Adrenal gland (tissue), 5 donors: ENCODE data around the gene FAM184B.

ENCODE experiments used
- POLR2A ChIP-seq, 2 donors: fragments of 450-650 bp; IDR thresholded peaks; one replicate each; pipeline ENCODE4 v1.6.1; 2017; ENCODE audit warnings: antibody characterized with exemption in 2 of 2, mild to moderate bottlenecking in 2 of 2, moderate library complexity in 1 of 2
- TF ChIP-seq, protein P1 (sequence below), 6 experiments: fragments of 450-650 bp in 4 of 6; fragments of 200-600 bp in 2 of 6; sonication (generic) in 1 of 6; IDR thresholded peaks; 1 replicate in 5 of 6; 2 replicates in 1 of 6; pipeline versions ENCODE4 v1.5.1 to v1.8.0; 2016 to 2021; ENCODE audit warnings: antibody characterized with exemption in 6 of 6, mild to moderate bottlenecking in 2 of 6, moderate library complexity in 1 of 6
- donor health status: DM: no; HTN: no; CAD: no.

DNA sequence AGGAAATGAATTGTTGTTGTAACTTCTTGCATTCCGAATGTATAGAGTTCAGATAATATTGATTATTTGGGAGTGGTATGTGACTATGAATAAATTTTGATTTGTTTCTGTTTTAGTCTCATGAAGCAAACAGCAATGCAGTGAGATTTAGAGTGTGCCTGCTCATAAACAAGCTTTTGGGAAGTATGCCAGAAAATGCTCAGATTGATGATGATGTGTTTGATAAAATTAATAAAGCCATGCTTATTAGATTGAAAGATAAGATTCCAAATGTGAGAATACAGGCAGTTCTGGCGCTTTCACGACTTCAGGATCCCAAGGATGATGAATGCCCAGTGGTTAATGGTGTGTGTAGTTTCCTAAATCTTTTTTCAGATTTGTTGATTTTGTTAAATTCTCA is 31.4 kb upstream of the FAM184B start:
- TF ChIP-seq, protein P1, sequence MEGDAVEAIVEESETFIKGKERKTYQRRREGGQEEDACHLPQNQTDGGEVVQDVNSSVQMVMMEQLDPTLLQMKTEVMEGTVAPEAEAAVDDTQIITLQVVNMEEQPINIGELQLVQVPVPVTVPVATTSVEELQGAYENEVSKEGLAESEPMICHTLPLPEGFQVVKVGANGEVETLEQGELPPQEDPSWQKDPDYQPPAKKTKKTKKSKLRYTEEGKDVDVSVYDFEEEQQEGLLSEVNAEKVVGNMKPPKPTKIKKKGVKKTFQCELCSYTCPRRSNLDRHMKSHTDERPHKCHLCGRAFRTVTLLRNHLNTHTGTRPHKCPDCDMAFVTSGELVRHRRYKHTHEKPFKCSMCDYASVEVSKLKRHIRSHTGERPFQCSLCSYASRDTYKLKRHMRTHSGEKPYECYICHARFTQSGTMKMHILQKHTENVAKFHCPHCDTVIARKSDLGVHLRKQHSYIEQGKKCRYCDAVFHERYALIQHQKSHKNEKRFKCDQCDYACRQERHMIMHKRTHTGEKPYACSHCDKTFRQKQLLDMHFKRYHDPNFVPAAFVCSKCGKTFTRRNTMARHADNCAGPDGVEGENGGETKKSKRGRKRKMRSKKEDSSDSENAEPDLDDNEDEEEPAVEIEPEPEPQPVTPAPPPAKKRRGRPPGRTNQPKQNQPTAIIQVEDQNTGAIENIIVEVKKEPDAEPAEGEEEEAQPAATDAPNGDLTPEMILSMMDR (IDR thresholded peaks at IDR 0.05) = no peak
- no peak for TF ChIP-seq POLR2A (IDR thresholded peaks at IDR 0.05)
